B cell (primary cell): ENCODE results near the gene WFS1. TPM values are rescaled to one million over a fixed set of nuclear protein-coding genes. Genes with fewer than 3 reads are reported as not detected.

Experiments used
- ATAC-seq: fragments of 200-7000 bp; cut with Tn5 transposase; one replicate; pipeline ENCODE4 v1.10.0; 2021; ENCODE audit warnings: low read depth, mild to moderate bottlenecking, moderate number of reproducible peaks, moderate library complexity
- CTCF ChIA-PET: fragments of 350-600 bp; sonication (Branson Sonifier 250); formaldehyde crosslinking; loops from one replicate; lab custom pipeline; 2021; ENCODE audit warnings: antibody characterized with exemption, inconsistent platforms; lab: Charles Lee
- POLR2A ChIA-PET: fragments of 350-600 bp; sonication (Branson Sonifier 250); formaldehyde crosslinking; loops from one replicate; lab custom pipeline; 2021; ENCODE audit warnings: antibody characterized with exemption; lab: Charles Lee
- DNase-seq: peaks from one replicate; pipeline ENCODE4 v3.0.0; 2013
- H2AFZ ChIP-seq: 2 replicates; pipeline ENCODE4 v1.6.1; 2012; ENCODE audit warnings: mild to moderate bottlenecking, low read depth, low read length; ENCODE audit not compliant: insufficient read depth, poor library complexity, severe bottlenecking
- H3K27ac ChIP-seq, 2 donors: 1 replicate in 1 of 2; 2 replicates in 1 of 2; pipeline ENCODE4 v1.5.1; 2012 to 2013; ENCODE audit warnings: low read length in 2 of 2, mild to moderate bottlenecking in 2 of 2, moderate library complexity in 1 of 2
- H3K27me3 ChIP-seq, 4 experiments: fragments of 200-600 bp in 1 of 4; sonication (generic) in 1 of 4; replicated peaks in 1 of 4; 1 replicate in 2 of 4; 2 replicates in 2 of 4; pipeline versions ENCODE4 v1.6.1 to v1.7.0; 2013 to 2016; ENCODE audit warnings: low read length in 3 of 4, mild to moderate bottlenecking in 2 of 4, mixed read lengths in 1 of 4, moderate library complexity in 1 of 4; ENCODE audit not compliant: insufficient read depth in 4 of 4, control insufficient read depth in 3 of 4; ENCODE audit errors: control extremely low read depth in 1 of 4
- H3K36me3 ChIP-seq, 2 experiments: replicated peaks in 1 of 2; 1 replicate in 1 of 2; 2 replicates in 1 of 2; pipeline versions ENCODE4 v1.6.1 to v1.7.1; 2013; ENCODE audit warnings: low read length in 1 of 2; ENCODE audit not compliant: insufficient read depth in 2 of 2, control insufficient read depth in 1 of 2; ENCODE audit errors: control extremely low read depth in 1 of 2, extremely low read depth in 1 of 2
- H3K4me1 ChIP-seq, 2 donors: fragments of 200-600 bp in 1 of 2; sonication (generic) in 1 of 2; 1 replicate in 1 of 2; 2 replicates in 1 of 2; pipeline versions ENCODE4 v1.5.1 to v1.6.1; 2013 to 2017; ENCODE audit warnings: low read length in 2 of 2; ENCODE audit not compliant: control insufficient read depth in 2 of 2, insufficient read depth in 2 of 2
- H3K4me2 ChIP-seq: replicated peaks from 2 replicates; pipeline ENCODE3; 2012; ENCODE audit warnings: mild to moderate bottlenecking, low read depth, low read length; ENCODE audit not compliant: poor library complexity, severe bottlenecking
- H3K4me3 ChIP-seq, 5 experiments: fragments of 200-600 bp in 1 of 5; sonication (generic) in 1 of 5; 1 replicate in 3 of 5; 2 replicates in 2 of 5; pipeline versions ENCODE4 v1.5.1 to v1.7.0; 2011 to 2016; ENCODE audit warnings: low read length in 4 of 5, mild to moderate bottlenecking in 4 of 5, low read depth in 2 of 5, control low read depth in 1 of 5, moderate library complexity in 1 of 5; ENCODE audit not compliant: insufficient read depth in 1 of 5; ENCODE audit errors: control extremely low read depth in 1 of 5, extremely low read depth in 1 of 5
- H3K79me2 ChIP-seq: fragments of 200-600 bp; sonication (generic); one replicate; pipeline ENCODE4 v1.6.0; 2016; ENCODE audit warnings: low read length; ENCODE audit not compliant: control insufficient read depth, insufficient read depth
- H3K9ac ChIP-seq: fragments of 200-600 bp; sonication (generic); 2 replicates; pipeline ENCODE4 v1.6.1; 2017; ENCODE audit warnings: mild to moderate bottlenecking, low read length, moderate library complexity
- H3K9me3 ChIP-seq, 3 donors: one replicate each; pipeline versions ENCODE4 v1.6.1 to v1.7.1; 2013; ENCODE audit warnings: low read length in 2 of 3; ENCODE audit not compliant: control insufficient read depth in 2 of 3, insufficient read depth in 1 of 3; ENCODE audit errors: control extremely low read depth in 1 of 3
- H4K20me1 ChIP-seq: 2 replicates; pipeline ENCODE4 v1.6.0; 2012; ENCODE audit warnings: mild to moderate bottlenecking, low read length; ENCODE audit not compliant: insufficient read depth, control insufficient read depth, poor library complexity, severe bottlenecking
- H3K27ac Mint-ChIP-seq: one replicate; pipeline ENCODE4 v1.8.0; 2021; ENCODE audit warnings: mixed read lengths
- H3K27me3 Mint-ChIP-seq: one replicate; pipeline ENCODE4 v1.8.0; 2021; ENCODE audit warnings: mixed read lengths
- H3K4me1 Mint-ChIP-seq: one replicate; pipeline ENCODE4 v1.8.0; 2021; ENCODE audit warnings: mixed read lengths
- H3K4me3 Mint-ChIP-seq: one replicate; pipeline ENCODE4 v1.8.0; 2021; ENCODE audit warnings: mixed read lengths
- H3K9me3 Mint-ChIP-seq: one replicate; pipeline ENCODE4 v1.8.0; 2022; ENCODE audit warnings: mixed read lengths; ENCODE audit not compliant: insufficient read depth
- EZH2 ChIP-seq: IDR thresholded peaks from 2 replicates; pipeline ENCODE4 v1.6.1; 2012; ENCODE audit warnings: borderline replicate concordance, low read depth, mild to moderate bottlenecking, moderate library complexity, low read length; ENCODE audit not compliant: insufficient read depth, poor library complexity, severe bottlenecking
- WGBS: methylation state at CpG from one replicate; pipeline ENCODE4 v1.1.5; 2013; ENCODE audit warnings: missing lambda C conversion rate; ENCODE audit not compliant: insufficient coverage; 5-methylcytosine and 5-hydroxymethylcytosine counted together
- intact Hi-C: fragments of 100-400 bp; cut with micrococcal nuclease; formaldehyde crosslinking; loops from one replicate; pipeline ENCODE4 v1.10.0; 2022
- polyA plus RNA-seq: library from polyadenylated mRNA; depleted of rRNA; stranded (reverse); fragments of >200 nt; gene quantifications from 2 replicates; pipeline ENCODE4 v1.2.3, GENCODE V29; 2012
- total RNA-seq, 2 donors: library from RNA; stranded (reverse); fragments of 120-200 nt in 1 of 2; gene quantifications; 1 replicate in 1 of 2; 2 replicates in 1 of 2; pipeline versions ENCODE4 v1.2.3 to v1.2.4, GENCODE V29; 2013 to 2022
- TF ChIP-seq, protein P1 (sequence below): fragments of 200-600 bp; IDR thresholded peaks from one replicate; pipeline ENCODE4 v1.8.0; 2022; ENCODE audit warnings: antibody characterized with exemption, mild to moderate bottlenecking

The WFS1 gene
- total and polyA plus RNA-seq, 2 donors (not counting 1 experiment from before 2014, with no cell fraction given) = 5.8 to 6.7 TPM

DNA sequence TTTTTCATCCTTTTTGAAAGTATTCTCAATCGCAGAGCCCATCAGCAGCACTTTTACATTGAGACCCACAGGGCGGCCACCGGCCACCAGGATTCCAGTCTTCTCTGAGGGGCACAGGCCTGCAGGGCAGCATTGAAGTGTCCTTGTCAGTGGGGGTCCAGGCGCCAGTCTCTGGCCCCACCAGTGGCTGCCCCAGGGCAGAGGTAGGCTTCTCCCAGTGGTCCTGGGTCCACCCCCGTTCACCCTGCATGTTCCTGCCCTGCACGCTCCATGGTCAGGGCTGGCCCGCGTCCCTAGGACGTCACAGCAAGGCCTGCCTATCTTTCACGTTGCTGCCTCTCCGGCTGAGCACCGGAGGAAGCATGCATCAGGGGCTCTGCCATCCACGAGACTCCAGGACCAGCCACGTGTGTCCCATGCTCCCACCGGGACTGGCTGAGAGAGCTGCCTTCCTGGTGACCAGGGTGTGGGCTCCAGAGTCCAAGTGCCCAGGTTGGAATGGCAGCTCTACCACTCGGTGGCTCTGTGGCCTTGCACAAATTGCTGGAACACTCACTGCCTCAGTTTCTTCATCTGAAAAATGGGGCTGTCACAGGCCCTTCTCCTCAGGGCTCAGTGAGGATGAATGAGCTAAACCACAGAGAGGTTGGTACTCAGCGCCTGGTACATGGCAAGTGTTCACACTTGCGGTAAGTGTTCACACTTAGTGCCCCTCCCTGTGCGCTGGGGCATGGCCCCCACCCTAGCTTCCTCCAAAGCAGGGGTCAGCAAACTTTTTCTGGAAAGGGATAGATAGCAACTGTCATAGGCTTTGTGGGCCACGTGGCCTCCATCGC, 38.6 kb upstream of the WFS1 start:
- H3K4me3 ChIP-seq = no peak overlapping the region
- no peak overlapping the region for H2AFZ ChIP-seq
- H3K4me2 ChIP-seq = no peak overlapping the region
- ChIA-PET POLR2A (no interaction called here), CTCF (no interaction called here)
- peaks cover 0 to 6% (median 0%) of the 10 kb centered on the region in 3 donors for H3K9me3 ChIP-seq
- no peak overlapping the region for H3K27ac ChIP-seq
- TF ChIP-seq, protein P1, sequence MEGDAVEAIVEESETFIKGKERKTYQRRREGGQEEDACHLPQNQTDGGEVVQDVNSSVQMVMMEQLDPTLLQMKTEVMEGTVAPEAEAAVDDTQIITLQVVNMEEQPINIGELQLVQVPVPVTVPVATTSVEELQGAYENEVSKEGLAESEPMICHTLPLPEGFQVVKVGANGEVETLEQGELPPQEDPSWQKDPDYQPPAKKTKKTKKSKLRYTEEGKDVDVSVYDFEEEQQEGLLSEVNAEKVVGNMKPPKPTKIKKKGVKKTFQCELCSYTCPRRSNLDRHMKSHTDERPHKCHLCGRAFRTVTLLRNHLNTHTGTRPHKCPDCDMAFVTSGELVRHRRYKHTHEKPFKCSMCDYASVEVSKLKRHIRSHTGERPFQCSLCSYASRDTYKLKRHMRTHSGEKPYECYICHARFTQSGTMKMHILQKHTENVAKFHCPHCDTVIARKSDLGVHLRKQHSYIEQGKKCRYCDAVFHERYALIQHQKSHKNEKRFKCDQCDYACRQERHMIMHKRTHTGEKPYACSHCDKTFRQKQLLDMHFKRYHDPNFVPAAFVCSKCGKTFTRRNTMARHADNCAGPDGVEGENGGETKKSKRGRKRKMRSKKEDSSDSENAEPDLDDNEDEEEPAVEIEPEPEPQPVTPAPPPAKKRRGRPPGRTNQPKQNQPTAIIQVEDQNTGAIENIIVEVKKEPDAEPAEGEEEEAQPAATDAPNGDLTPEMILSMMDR = no peak
- TF ChIP-seq EZH2 = no peak
- no peaks in the 10 kb centered on the region for H3K79me2 ChIP-seq
- Mint-ChIP-seq H3K27ac (no peak overlapping the region), H3K4me1 (no peaks in the 10 kb centered on the region), H3K27me3 (peaks cover 3% of the 10 kb centered on the region), H3K4me3 (no peak overlapping the region), H3K9me3 (no peaks in the 10 kb centered on the region)
- H4K20me1 ChIP-seq = no peaks in the 10 kb centered on the region
- intact Hi-C loops = no loop called here
- 87% methylated on average over 20 of the region's 21 CpGs for WGBS
- H3K4me1 ChIP-seq = no peaks in the 10 kb centered on the region
- peaks cover 0 to 7% (median 0%) of the 10 kb centered on the region in 4 experiments for H3K27me3 ChIP-seq
- DNase-seq = no peak
- no peak overlapping the region for H3K9ac ChIP-seq
- no peaks in the 10 kb centered on the region for H3K36me3 ChIP-seq
- ATAC-seq = no peak

GRCh38 chr4:6231663-6232165, 37.9 kb upstream of the WFS1 start:
- TF ChIP-seq, protein P1 = no peak
- TF ChIP-seq EZH2 = no peak

More at GRCh38 chr4:6231663-6232165, 37.9 kb upstream of the WFS1 start:
- ATAC-seq (no peak), DNase-seq (no peak)
- Mint-ChIP-seq H3K4me3 (no peak overlapping the region), H3K27ac (no peak overlapping the region), H3K9me3 (no peaks in the 10 kb centered on the region), H3K4me1 (no peaks in the 10 kb centered on the region), H3K27me3 (no peaks in the 10 kb centered on the region)
- WGBS = 94% methylated on average over 3 of the region's 7 CpGs
- POLR2A ChIA-PET = no interaction called here
- no peak overlapping the region for H3K27ac ChIP-seq
- H3K79me2 ChIP-seq = no peaks in the 10 kb centered on the region
- CTCF ChIA-PET = no interaction called here
- no peak overlapping the region for H3K4me2 ChIP-seq
- H4K20me1 ChIP-seq = no peaks in the 10 kb centered on the region
- H3K9me3 ChIP-seq = peaks cover 0 to 3% (median 0%) of the 10 kb centered on the region in 3 donors
- no peaks in the 10 kb centered on the region for H3K4me1 ChIP-seq
- H3K27me3 ChIP-seq = peaks cover 0 to 4% (median 0%) of the 10 kb centered on the region in 4 experiments
- H3K36me3 ChIP-seq = no peaks in the 10 kb centered on the region
- H3K9ac ChIP-seq = no peak overlapping the region
- no peak overlapping the region for H3K4me3 ChIP-seq
- intact Hi-C loops = no loop called here
- H2AFZ ChIP-seq = no peak overlapping the region
